NOMO-1 (cell line): ENCODE measurements around the gene FIBP.

Experiments used
- DNase-seq, 2 experiments: peaks; one replicate each; lab custom pipeline; 2025; ENCODE audit not compliant: unreplicated experiment in 2 of 2; lab: John Stamatoyannopoulos, UW

Gene FIBP

DNA sequence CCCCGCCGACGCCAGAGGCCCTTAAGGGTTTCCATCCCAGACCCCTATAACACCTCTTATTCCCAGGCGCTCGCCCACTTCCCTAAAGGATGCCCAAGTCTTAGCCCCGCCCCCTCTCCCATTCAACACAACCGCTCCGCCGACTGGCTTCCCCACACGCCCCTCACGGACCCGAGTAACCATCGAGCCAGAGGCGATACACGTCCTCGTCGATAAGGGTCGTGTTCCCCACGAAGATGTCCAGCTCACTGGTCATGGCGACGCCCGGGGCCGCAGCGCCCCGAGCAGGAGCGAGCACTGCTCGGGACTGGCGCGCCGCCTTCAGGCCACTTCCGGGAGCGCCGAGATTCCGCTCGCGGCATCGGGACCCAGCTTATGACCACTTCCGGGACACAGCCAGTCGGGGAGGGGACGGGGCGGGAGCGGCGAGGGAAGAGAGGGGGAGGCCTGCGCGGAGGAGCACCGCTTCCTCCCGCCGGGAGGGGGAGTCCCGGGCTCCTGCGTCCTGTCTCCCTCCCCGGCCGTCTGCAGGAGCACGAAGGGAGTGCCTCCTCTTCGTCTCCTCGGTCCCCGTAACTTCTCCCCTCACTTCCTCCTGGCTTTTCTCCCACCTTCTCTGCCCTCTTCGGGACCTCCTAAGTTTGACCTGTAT is at the start of gene FIBP:
TSS of gene FIBP (minus strand) at position 309 of the 652 bp plus-strand sequence. CDS start at position 256, 53 bp downstream.
- peak; percentile 93 to 96 for DNase-seq

DNA sequence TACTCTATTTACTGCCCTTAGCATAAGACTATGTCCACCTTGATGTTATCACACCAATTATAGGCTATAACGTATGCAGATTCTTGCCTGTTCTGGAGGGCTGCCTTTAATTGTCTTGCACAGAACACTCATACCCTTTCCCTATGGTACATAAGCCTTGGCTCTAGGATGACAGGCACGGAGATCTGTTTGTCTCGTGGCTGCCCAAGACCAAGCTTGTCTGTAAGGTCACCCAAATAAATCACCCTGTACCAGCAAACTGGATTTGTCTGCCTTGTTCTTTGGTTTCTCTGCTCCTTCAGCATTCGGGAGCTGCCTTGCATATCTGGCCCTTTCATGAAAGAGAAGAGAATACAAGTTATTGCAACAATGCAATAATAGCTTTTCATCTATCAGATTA is 49.5 kb upstream of the FIBP start:
- no peak for DNase-seq

- no peak for DNase-seq
Measured at GRCh38 chr11:65934014-65934413, 45.7 kb upstream of the FIBP start.

- DNase-seq: no peak
Measured at GRCh38 chr11:65932558-65932919, 44.3 kb upstream of the FIBP start.

- no peak for DNase-seq
Measured at GRCh38 chr11:65931773-65932557, 43.7 kb upstream of the FIBP start.

GRCh38 chr11:65928667-65929066 is 40.4 kb upstream of the FIBP start:
- DNase-seq: no peak

DNA sequence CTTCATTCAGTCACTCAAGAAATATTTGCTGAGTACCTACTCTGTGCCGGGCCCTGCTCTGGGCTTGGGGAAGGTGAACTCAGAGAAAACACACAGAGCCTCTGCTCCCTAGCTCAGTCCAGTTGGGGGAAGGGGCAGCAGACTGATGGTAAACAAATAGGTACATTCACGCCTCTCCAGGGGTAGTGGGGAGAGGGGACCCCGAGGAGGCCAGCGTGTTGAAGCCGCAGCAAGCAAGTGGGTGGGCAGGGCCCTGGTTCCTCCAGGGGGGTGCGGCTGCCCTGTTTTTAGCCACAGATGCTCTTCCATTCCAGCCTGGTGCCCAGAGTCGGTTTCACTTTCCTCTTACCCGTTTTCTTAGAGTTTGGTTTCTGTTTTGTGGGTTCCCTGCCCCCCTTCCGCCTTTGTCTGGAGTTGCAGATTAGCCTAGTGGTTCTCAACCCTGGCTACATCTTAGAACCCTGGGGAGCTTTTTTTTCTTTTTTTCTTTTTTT is 39.7 kb upstream of the FIBP start:
- peak; percentile 66 to 88 for DNase-seq

- DNase-seq: no peak
Measured at GRCh38 chr11:65925397-65925796, 37.1 kb upstream of the FIBP start.

- no peak for DNase-seq
Measured at GRCh38 chr11:65922565-65922964, 34.3 kb upstream of the FIBP start.

DNA sequence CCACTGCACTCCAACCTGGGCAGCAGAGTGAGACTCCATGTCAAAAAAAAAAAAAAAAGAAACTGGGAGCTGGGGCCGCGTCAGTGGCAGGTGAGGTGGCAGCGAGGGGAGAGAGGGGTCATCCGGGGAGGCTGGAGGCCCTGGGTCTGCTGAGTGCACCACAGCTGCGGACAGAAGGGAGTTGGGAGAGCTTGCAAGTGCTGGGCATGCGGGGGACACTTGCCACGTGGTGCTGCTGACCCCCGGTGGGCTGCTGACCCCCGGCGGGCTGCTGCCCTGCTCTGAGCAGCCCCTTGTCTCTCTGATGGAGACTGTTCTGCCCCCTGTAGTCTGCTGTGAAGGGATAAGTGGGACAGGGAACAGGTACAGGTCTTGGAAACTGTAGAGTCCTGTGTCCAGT is 33.6 kb upstream of the FIBP start:
- DNase-seq: no peak

DNA sequence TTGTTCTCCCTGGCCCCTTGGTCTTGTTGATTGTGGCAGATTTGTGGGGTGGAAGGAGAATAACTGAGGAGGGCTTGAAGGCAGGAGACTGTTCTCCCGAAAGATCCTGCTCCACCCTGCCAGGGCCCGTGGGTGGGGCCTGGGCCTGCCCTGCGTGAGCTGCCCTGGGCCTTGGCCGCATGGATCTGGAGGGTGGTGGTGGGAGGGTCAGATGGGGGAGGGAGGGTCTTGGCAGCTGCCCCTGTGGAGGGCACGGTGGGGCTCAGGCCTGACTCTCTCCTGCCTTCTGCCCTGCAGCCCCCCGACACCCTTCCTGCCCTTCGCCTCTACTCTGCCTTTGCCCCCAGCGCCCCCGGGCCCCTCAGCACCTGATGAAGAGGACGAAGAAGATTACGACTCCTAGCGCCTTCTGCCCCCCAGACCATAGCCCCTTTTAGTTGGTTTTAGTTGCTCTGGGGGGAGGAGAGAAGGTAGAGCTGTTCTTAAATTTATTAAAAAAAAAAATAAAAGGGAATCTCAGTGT is 32.8 kb upstream of the FIBP start:
- no peak for DNase-seq

- DNase-seq: no peak
Measured at GRCh38 chr11:65920372-65920802, 32.1 kb upstream of the FIBP start.

DNA sequence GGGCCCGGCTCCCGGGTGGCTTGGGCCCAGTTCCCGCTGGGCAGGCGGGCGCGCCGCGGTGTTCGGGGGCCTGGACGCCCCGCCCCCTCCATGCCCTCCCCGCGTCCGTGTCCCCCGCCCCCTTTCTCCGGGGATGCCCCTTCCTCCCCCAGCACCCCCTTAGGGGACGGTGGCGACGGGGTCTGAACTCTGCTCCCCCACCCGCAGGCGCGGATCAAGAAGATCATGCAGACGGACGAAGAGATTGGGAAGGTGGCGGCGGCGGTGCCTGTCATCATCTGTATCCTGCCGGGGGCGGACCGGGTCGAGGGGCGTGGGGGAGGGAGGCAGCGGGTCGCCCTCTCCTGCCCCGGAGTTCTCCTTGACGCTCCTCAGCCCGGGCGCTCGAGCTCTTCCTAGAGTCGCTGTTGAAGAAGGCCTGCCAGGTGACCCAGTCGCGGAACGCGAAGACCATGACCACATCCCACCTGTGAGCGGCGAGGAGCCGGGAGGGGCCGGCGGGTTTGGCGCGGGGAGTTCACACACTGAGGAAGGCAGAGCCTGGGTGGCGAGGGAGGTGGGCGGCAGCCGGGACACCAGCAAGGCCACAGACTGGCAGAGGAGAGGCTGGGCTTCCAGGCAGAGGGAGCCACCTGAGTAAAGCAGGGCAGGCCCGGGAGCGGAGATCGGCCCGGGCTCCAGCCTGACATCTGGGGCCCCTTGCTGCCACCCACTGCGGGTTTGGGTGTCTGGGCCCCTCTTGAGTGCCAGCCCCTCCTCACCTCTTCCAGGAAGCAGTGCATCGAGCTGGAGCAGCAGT is 31.5 kb upstream of the FIBP start:
- DNase-seq: peak in 1 of 2 experiments; percentile 46

DNA sequence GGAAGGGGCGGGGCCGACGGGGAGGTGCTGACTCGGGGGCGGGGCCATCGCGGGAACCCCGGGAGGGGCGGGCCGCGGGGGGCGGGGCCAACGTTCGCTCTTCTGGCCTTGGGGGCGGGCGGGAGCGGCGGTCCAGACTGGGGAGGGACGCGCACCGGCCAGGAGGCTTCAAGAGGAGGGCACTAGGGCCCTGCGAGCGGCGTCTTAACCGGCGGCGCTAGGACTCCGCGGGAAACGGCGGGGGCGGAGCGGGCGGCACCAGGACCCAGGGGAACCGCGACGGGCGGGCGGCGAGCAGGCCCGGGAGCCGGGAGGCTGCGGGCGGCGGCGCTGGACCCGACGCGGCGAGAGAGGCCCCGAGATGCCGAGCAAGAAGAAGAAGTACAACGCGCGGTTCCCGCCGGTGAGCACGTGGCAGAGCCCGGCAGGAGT is 30.9 kb upstream of the FIBP start, which contains the start of gene DRAP1:
TSS of gene DRAP1 (plus strand) at position 286 of the 432 bp plus-strand sequence. CDS start at position 362, 76 bp downstream.
- peak; percentile 95 to 99 for DNase-seq

GRCh38 chr11:65918211-65919140 is 30.2 kb upstream of the FIBP start, which contains the start of gene C11orf68:
Gene C11orf68, minus strand, starts transcription at chr11:65919062. Its CDS starts 31 bp downstream, at chr11:65919031.
- no peak for DNase-seq

GRCh38 chr11:65917434-65918210 is 29.4 kb upstream of the FIBP start:
- DNase-seq: no peak

- DNase-seq: no peak
Measured at GRCh38 chr11:65917077-65917433, 28.8 kb upstream of the FIBP start.

DNA sequence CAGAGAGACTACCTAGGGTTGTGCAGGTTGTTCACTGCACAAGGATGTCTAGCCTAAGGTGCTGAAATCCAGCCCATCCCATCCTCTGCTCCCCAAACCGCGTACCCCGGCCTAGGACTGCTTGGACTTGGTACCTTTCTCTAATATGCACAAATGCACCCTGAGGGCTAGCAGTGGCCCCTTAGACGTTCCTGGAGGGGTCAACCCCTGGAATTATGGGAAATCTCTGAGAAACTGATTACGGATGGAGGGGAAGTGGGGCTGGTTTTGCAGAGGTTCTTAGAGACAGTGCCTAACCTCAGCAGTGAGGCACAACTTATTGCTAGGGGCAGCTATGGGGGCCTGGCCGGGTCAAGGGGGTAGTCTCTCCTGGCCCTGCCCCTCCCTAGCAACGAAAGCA is 28.1 kb upstream of the FIBP start:
- DNase-seq: no peak

DNA sequence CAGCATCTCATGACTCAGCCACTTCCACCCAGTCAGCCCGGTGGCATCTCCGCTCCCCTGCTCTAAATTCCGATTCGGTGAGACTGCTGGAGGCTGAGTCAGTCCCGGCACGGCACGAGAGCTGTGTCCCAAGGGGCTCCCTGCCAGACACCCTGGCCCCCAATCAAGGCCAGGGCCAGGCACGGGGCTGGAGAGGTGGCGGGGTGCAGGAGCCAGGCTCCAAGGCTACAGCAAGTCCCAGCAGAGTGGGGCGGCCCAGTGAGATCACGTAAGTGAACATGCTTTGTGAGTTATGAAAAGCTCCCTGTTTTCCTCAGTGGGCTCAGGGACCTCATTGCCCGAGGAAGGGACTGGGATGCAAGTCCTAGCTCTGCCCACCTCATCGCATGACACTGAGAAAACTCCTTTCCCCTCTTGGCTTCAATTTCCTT is 27.6 kb upstream of the FIBP start:
- DNase-seq: no peak
